Measurements from ENCODE around the gene PIEZO1. TPM values are rescaled to one million over a fixed set of nuclear protein-coding genes. Genes with fewer than 3 reads are reported as not detected.
A peak's percentile ranks its signal among the peaks of the same experiment; 100 is the strongest.

The PIEZO1 gene
- total RNA-seq, 2 donors from 2014 or later, result 156 to 202 TPM

- H3K36me3 ChIP-seq, result no peaks in the 10 kb centered on the region
- TF ChIP-seq CTCF (IDR thresholded peaks at IDR 0.05) (no peak), POLR2AphosphoS5 (IDR thresholded peaks at IDR 0.05) (no peak), POLR2A (IDR thresholded peaks at IDR 0.05) (no peak)
- 71% methylated on average over 9 of the region's 16 CpGs for WGBS
- H3K27me3 ChIP-seq (replicated peaks; ENCODE audit: insufficient read depth), result no peaks in the 10 kb centered on the region
- peak overlapping the region; percentile 87 to 95 for H3K27ac ChIP-seq
- intact Hi-C loops (cut with DNase I), result no loop called here
- no peak overlapping the region for H3K4me3 ChIP-seq
- no peaks in the 10 kb centered on the region for H3K9me3 ChIP-seq
- H3K4me1 ChIP-seq (replicated peaks), result peaks cover 61% of the 10 kb centered on the region
- no peak for DNase-seq (ENCODE audit: low spot score)
These were observed 22.7 kb downstream of the PIEZO1 start for GRCh38 chr16:88762258-88762870.

- TF ChIP-seq POLR2A (IDR thresholded peaks at IDR 0.05) (no peak), POLR2AphosphoS5 (IDR thresholded peaks at IDR 0.05) (peak; percentile 27)
- H3K4me1 ChIP-seq (replicated peaks), result peaks cover 61% of the 10 kb centered on the region
- intact Hi-C loops (cut with DNase I), result no loop called here
These were observed 23.2 kb downstream of the PIEZO1 start for GRCh38 chr16:88761830-88762229.

GRCh38 chr16:88761143-88761534 is 23.9 kb downstream of the PIEZO1 start:
- 82% methylated on average over 11 of the region's 11 CpGs for WGBS
- DNase-seq (ENCODE audit: low spot score), result no peak
- Histone ChIP-seq H3K4me1 (replicated peaks) (peaks cover 61% of the 10 kb centered on the region), H3K9me3 (no peaks in the 10 kb centered on the region), H3K4me3 (no peak overlapping the region), H3K27me3 (replicated peaks; ENCODE audit: insufficient read depth) (no peaks in the 10 kb centered on the region), H3K27ac (peak overlapping the region; percentile 87 to 95), H3K36me3 (no peaks in the 10 kb centered on the region)
- intact Hi-C loops (cut with DNase I), result no loop called here
- no peak for TF ChIP-seq CTCF (IDR thresholded peaks at IDR 0.05)

More at GRCh38 chr16:88761830-88762229, 23.2 kb downstream of the PIEZO1 start:
- H3K9me3 ChIP-seq, result no peaks in the 10 kb centered on the region
- H3K36me3 ChIP-seq, result no peaks in the 10 kb centered on the region
- H3K27ac ChIP-seq, result peak overlapping the region; percentile 87 to 95
- H3K4me3 ChIP-seq, result no peak overlapping the region
- H3K27me3 ChIP-seq (replicated peaks; ENCODE audit: insufficient read depth), result no peaks in the 10 kb centered on the region
- peak; percentile 43 for DNase-seq (ENCODE audit: low spot score)
- 34% methylated on average over 8 of the region's 10 CpGs for WGBS

- peak; percentile 84 for DNase-seq (ENCODE audit: low spot score)
- no peaks in the 10 kb centered on the region for H3K27me3 ChIP-seq (replicated peaks; ENCODE audit: insufficient read depth)
- H3K27ac ChIP-seq, result peak overlapping the region; percentile 87 to 95
- H3K9me3 ChIP-seq, result no peaks in the 10 kb centered on the region
- TF ChIP-seq POLR2AphosphoS5 (IDR thresholded peaks at IDR 0.05) (peak; percentile 81), POLR2A (IDR thresholded peaks at IDR 0.05) (no peak), CTCF (IDR thresholded peaks at IDR 0.05) (peak in 2 of 4 experiments; percentile 4 to 16)
- H3K4me1 ChIP-seq (replicated peaks), result peaks cover 61% of the 10 kb centered on the region
- H3K4me3 ChIP-seq, result no peak overlapping the region
- 44% methylated on average over 20 of the region's 24 CpGs for whole genome bisulfite sequencing
- intact Hi-C loops (cut with DNase I), result no loop called here
- no peaks in the 10 kb centered on the region for H3K36me3 ChIP-seq
These were observed 24.4 kb downstream of the PIEZO1 start for GRCh38 chr16:88760424-88761142.

GRCh38 chr16:88759976-88760350 is 25.1 kb downstream of the PIEZO1 start:
- DNase-seq (ENCODE audit: low spot score), result no peak
- Histone ChIP-seq H3K4me3 (no peak overlapping the region), H3K27ac (peak overlapping the region; percentile 87 to 95), H3K36me3 (no peaks in the 10 kb centered on the region), H3K9me3 (no peaks in the 10 kb centered on the region), H3K4me1 (replicated peaks) (peaks cover 61% of the 10 kb centered on the region), H3K27me3 (replicated peaks; ENCODE audit: insufficient read depth) (no peaks in the 10 kb centered on the region)
- WGBS, result 87% methylated on average over 17 of the region's 22 CpGs
- no peak for TF ChIP-seq POLR2A (IDR thresholded peaks at IDR 0.05)
- no peak for TF ChIP-seq CTCF (IDR thresholded peaks at IDR 0.05)
- TF ChIP-seq POLR2AphosphoS5 (IDR thresholded peaks at IDR 0.05), result no peak
- intact Hi-C loops (cut with DNase I), result no loop called here
